Posterior vena cava (tissue), 2 donors: Measurements from ENCODE around the gene CTDSP2. TPM values are rescaled to one million over a fixed set of nuclear protein-coding genes. Genes with fewer than 3 reads are reported as not detected.
"Not testable (repeated sequence)": the region's sequence is repeated elsewhere in the genome, so short reads cannot be mapped to it uniquely, and the experiment has no call there.

Source experiments
- DNase-seq: peaks from one replicate; pipeline ENCODE4 v3.0.0-alpha.2; 2020; ENCODE audit warnings: low spot score
- intact Hi-C, 2 donors: fragments of 100-400 bp; cut with DNase I; formaldehyde crosslinking; loops; one replicate each; pipeline versions ENCODE4 v1.14.1 to v1.14.2; 2022 to 2023
- total RNA-seq, 2 donors: library from RNA; stranded (reverse); fragmentation: NEBNext Ultra II Directional; extraction: Animal tissue kit (Norgen Biotek cat#: 25700); gene quantifications; one replicate each; pipeline ENCODE4 v1.2.1, GENCODE V29; 2021
- donor health status: DM: yes; HTN: yes; CAD: no.
- donor health status: DM: yes; HTN: yes; CAD: no.

The CTDSP2 gene
- total RNA-seq, 2 donors from 2014 or later, result 135 to 138 TPM

DNA sequence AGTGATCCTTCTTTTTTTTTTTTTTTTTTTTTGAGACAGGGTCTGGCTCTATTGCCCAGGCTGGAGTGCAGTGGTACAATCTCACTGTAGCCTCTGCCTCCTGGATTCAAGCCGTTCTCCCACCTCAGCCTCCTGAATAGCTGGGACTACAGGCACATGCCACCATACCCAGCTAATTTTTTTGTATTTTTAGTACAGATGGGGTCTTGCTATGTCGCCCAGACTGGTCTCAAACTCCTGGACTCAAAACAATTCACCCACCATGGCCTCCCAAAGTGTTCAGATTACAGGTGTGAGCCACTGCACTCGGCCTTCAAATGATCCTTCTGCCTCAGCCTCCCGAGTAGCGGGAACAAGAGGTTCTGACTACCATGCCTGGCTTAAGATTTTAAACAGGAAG, 14.4 kb upstream of the CTDSP2 start:
- intact Hi-C loops, DNase-seq: not testable (repeated sequence)

GRCh38 chr12:57859121-57859520, 12.6 kb upstream of the CTDSP2 start:
- no peak for DNase-seq
- intact Hi-C loops, result no loop called here

DNA sequence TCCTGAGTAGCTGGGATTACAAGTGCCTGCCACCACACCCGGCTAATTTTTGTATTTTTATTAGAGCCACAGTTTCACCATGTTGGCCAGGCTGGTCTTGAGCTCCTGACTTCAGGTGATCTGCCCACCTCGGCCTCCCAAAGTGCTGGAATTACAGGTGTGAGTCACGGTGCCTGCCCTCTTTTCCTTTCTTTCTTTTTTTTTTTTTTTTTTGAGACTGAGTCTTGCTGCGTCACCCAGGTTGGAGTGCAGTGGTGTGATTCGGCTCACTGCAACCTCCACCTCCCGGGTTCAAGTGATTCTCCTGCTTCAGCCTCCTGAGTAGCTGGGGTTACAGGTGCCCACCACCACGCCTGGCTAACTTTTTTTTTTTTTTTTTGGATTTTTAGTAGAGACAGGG, 11.6 kb upstream of the CTDSP2 start:
- intact Hi-C loops, result not testable (repeated sequence)
- peak; percentile 22 for DNase-seq

DNA sequence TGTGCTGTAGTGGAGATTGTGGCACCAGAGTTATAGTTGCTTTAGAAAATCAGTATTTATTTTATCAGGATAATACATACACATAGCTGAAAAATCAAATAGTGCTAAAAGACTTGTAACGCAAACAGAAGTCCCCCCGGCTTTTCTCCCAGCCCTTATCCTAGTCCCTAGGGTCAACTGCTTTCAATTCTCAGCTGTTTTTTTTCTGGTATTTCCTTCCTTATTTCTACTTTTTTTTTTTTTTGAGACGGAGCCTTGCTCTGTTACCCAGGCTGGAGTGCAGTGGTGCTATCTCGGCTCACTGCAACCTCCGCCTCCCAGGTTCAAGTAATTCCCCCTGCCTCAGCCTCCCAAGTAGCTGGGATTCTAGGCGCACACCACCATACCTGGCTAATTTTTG, 8.4 kb upstream of the CTDSP2 start:
- DNase-seq, result no peak
- intact Hi-C loops, result no loop called here

DNA sequence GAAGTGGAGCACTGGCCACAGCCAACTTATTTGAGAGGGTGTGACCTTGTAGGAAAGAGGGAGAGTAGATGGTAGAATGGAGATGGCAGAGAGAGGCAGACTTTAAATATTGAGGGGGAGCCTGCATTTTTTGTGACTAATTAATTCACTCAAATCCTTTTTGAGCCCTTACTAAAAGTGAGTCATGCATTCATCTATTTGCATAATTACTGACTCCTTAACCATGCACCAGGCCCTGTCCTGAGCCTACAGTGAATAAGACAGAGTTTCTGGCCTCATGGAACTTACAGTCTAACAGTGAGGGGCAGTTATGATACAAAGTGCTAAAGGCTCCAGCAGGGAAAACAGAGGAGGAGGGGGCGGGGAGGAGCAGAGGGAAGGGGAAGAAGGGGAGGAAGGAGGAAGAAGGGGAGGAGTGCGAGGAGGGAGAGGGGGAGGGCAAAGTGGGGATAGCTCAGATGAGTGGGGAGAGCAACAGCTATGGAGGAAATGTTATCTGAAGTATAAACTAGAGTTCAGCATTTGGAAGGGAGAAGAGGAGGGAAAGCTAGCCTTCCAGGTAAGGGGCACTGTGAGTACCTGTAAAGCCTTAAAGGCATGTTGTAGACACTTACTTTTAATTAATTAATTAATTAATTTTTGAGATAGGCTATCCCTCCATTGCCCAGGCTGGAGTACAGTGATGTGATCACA, 7.5 kb upstream of the CTDSP2 start:
- intact Hi-C loops, result no loop called here
- no peak for DNase-seq

GRCh38 chr12:57852620-57853500, 6.3 kb upstream of the CTDSP2 start:
- no peak for DNase-seq
- intact Hi-C loops, result no loop called here

- DNase-seq, result no peak
- intact Hi-C loops, result no loop called here
These were observed 5.7 kb upstream of the CTDSP2 start for GRCh38 chr12:57852200-57852599.

DNA sequence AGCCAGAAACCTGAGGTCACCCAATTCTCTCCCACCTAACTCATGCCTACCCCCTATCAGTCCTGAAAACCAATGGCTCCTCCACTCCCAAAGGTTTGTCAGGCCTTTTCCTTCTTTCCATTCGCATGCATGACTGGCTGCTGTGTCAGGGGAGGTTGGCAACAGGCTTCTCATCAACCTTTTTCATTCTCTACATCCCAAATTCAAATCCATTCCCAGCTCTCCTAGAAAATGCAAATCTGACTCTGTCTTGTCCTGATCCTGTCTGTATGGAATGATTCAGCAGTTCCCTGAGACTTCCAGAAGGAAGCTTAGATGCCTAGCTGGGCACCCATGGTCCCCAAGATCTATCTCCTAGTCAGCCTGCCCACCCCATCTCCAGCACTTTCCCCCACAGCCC, 5.0 kb upstream of the CTDSP2 start:
- no peak for DNase-seq
- intact Hi-C loops, result no loop called here

- intact Hi-C loops, result no loop called here
- DNase-seq, result no peak
These were observed 4.4 kb upstream of the CTDSP2 start for GRCh38 chr12:57850854-57851430.

DNA sequence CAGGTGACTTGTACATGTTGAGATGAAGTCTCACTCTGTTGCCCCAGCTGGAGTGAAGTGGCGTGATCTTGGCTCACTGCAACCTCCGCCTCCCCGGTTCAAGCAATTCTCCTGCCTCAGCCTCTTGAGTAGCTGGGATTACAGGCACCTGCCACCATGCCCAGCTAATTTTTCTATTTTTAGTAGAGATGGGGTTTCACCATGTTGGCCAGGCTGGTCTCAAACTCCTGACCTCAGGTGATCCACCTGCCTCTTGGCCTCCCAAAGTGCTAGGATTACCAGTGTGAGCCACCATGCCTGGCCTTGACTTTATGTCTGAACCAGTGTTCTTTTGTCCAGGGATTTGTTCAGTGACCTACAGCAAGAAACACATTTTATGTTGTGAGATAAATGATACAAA, 2.9 kb upstream of the CTDSP2 start:
- intact Hi-C loops, DNase-seq: not testable (repeated sequence)

DNA sequence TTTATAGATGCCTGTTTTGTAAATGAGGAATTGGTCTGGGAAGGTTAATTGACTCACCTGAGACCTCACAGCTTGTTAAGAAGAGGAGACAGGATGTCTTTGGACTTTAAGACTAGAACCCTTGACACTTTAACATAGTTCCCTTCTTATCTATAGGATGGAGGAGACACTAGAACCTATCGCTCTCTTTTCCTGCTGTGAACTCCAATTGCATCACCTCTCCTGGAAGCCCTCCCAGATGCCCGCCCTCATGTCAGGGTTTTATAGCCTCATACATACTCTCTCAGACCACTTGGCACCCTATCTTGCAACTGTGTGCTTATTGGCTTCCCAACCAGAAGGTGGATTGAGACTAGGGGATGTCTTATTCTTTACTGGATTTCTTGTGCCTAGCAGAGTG, 2.5 kb upstream of the CTDSP2 start:
- DNase-seq, result no peak
- intact Hi-C loops, result no loop called here

DNA sequence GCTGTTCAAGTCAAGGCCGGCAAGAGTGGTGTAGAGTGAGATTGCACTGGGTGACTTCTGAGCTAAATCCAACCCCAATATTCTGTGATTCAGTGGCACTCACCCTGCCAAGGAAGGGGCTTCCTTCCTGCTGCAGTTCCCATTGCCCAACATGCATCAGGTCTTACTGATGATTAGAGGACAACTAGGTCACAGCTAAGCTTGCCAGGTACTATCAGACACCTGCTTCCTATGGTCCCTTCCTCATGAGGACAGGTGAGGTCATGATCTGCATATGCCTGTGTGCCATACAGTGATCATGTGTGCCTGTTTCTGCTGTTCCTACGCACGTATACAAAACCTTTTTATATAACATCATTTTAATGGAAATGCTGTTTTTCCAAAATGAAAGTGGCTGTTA, 1.7 kb upstream of the CTDSP2 start:
- intact Hi-C loops, result no loop called here
- no peak for DNase-seq

DNA sequence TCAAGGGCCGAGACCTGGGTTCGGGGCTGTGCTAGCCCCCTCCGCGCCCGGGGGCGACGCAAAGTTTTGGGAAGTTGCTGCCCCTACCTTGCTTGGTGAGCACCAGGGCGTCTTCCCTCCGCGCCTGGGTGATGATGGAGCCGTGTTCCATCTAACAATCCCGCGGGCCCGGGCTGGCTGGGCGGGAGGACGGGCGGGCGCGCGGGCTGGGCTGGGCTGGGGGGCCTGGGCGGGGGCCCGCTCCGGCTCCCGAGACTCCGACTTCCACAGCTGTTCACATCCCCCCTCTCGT, 298 bp downstream of the CTDSP2 start:
- intact Hi-C loops, result no loop called here

GRCh38 chr12:57845478-57846284, 848 bp downstream of the CTDSP2 start:
- DNase-seq, result peak; percentile 93
- intact Hi-C loops, result loop anchor here in 1 of 2 donors (2.0 kb wide), 1 partner anchor 51 kb away; no protein-coding TSS in a partner anchor

More for the DNA sequence above, 298 bp downstream of the CTDSP2 start:
- DNase-seq, result no peak

- peak; percentile 95 for DNase-seq
- intact Hi-C loops, result loop anchor here in 1 of 2 donors (2.0 kb wide), 1 partner anchor 52 kb away; no protein-coding TSS in a partner anchor
These were observed 1.6 kb downstream of the CTDSP2 start for GRCh38 chr12:57844709-57845477.

DNA sequence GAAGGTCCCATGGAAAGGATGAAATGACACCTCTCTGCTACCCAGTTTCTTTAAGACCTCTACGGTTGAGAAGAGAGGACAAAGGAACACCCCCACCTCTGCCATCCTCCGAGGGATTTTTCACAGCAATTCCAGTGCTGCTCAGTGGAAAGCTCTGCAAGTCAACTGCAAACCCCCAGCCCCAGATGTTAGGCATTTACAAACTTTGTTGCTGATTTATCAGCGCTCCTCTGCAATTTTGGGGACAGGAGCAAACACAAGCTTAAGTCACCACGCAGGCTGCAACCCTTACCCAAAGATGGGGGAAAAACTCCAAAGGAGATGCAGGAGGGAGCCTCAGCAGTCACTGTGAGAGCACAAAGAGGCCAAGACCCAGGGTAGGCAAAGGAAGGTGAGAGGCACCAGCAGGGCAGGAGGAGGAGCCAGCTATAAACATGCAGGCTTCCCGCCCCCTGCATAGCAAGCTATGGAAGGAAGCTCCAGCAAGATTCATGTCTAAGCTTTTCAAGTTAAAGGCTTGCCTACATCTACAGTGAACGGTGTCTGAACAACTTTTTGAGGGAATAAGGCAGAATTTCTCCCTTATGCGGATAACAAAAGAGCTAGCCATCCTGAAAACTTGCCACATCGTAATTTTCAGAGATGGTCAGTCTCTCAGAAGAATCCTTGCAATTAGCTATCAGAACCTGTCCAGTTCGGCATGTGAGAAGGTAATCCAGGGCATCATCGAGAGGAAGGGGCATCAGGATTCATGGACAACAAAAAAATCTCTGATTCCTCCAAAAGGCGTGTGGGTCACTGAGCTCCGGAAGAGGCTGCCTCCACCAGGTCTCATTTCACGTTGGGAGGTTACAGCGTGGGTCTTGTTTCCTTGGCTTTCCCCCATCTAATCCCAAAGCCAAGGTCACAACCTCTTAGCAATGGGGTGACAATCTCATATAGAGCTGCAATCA, 3.9 kb downstream of the CTDSP2 start:
- no peak for DNase-seq
- intact Hi-C loops, result no loop called here

DNA sequence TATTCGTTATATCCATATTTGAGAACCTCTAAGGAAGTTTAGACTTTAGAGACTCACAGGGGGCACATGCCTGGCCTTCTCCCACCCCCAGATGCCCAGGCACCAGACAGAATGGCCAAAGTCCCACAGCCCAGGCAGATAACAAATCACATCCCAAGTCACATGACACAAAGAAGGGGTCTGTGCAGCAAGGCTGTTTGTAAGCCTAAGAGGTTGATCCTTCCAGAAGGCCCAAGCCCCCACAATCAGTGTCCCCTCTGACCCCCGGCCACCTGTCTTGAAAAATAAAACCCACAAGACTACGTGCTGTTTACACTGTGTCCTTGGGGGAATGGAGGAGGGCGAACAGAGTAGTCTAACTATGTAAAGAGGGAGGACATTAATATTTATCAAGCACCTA, 5.1 kb downstream of the CTDSP2 start:
- no peak for DNase-seq
- intact Hi-C loops, result no loop called here

- intact Hi-C loops, result no loop called here
- DNase-seq, result no peak
These were observed 5.8 kb downstream of the CTDSP2 start for GRCh38 chr12:57840726-57841125.
